ENCODE measurements around the gene IGF2BP2.
"Not testable (repeated sequence)": the region's sequence is repeated elsewhere in the genome, so short reads cannot be mapped to it uniquely, and the experiment has no call there.

IGF2BP2 gene

DNA sequence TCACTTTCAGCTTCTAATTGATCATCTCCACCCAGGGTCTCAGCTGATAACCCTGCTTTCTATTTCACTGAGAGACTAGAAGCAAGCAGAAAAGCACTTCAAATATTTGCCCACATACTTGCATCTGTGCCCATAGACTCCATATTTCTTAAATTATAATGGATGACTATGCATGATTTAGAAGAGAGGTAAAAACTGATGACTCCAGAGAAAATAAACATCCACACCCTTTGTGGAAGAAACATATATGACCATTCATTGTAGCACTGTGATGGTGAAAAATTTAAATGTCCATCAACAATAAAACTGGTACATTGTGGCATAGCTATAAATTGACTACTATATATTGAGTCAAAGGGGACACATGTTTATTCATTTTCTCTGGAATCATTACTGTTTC, 7.1 kb upstream of the IGF2BP2 start:
- no peak for DNase-seq

DNA sequence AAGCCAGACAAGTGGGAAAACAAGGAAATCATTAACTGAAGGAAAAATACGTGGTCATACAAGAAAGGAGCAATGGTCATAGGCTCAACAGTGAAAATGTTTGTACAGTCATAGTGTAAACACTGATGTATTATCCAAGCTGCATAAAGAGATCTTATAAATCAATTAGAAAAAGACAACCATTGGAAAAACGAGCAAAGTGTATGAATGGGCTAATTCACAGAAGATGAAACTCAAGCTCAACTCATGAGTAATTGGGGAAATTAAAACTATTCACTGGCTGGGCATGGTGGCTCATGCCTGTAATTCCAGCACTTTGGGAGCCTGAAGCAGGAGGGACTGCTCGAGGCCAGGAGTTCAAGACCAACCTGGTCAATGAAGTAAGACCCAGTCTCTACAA, 6.4 kb upstream of the IGF2BP2 start:
- no peak for DNase-seq

GRCh38 chr3:185830018-185830797, 5.4 kb upstream of the IGF2BP2 start:
- DNase-seq: no peak

DNA sequence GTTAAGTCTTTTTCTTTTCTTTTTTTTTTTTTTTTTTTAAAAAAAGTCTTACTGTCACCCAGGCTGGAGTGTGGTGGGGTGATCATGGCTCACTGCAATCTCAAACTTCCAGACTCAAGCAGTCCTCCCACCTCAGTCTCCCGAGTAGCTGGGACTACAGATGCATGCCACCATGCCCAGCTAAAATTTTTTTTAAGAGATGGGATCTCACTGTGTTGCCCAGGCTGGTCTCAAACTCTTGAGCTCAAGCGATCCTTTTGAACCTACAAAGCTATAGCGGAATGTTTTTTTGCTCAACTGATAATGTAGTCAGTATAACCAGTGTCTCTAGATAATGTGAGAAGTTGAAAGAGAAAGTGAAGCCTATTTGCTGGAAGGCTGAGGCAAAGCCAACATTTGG, 3.9 kb upstream of the IGF2BP2 start:
- no peak for DNase-seq

DNA sequence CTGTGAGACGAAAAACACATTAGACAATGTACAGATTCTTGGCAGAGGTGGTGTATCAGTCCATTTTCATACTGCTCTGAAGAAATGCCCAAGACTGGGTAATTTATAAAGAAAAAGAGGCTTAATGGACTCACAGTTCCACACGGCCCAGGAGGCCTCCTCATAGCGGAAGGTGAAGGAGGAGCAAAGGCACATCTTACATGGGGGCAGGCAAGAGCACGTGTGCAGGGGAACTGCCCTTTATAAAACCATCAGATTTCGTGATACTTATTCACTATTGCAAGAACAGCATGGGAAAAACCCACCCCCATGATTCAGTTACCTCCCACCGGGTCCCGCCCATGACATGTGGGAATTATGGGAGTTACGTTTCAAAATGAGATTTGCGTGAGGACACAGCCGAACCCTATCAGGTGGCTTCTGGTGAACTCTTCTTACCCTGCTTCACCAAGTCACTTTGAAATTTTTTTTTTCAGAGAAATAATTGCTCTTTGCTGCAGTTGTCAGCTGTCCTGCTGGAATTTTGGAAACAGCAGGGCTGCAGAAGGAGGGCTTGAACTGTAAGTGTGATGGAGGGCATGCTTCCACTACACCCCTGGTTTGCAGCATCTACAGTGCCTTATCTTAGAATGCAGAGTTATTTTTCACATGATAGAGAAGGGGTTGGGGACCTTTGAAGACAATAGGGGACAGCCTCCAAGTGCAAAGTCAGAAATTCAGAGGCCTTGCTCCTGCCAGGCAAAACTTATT, 2.9 kb upstream of the IGF2BP2 start:
- no peak for DNase-seq

DNA sequence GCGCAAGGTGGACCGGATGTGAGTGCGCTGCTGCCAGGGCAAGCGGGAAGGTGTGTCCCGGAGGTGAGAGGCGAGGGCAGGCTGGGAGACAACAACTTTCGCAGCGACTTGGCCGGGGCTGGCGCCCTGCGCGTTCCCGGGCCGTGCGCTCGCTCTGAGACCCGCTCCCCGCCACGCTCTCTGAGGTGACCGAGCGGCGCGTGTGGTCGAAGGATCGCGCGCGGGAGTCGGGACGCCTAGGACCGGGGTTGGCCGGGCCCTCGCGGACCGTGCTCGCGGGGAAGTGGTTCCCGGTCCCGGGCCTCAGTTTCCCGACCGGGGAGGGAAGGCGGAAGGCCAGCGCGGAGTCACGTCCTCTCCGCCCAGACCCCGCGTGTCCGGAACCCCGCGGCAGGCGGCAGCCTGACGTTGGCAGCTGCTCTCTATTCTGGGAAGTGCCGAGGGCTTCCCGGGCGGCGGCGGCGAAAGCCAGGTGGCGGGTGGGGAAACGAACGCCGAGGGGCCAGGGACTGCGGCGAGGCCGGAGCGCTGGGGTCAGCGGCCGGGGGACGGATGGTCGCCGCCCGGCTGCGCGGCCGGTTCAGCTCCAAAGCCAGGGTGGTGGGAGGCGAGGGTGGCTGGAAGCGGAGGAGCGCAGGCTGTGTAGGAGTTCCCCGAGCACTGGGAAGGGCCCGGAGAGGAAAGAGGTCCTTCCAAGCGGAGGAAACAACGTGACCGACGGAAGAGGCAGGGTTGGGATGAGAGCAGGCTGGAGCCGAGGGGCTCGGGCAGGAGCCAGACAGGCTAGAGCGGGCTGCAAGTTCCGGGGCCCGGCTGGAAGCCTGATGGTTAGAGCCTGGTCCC, 1.0 kb upstream of the IGF2BP2 start:
- no peak for DNase-seq

GRCh38 chr3:185824051-185825005, 514 bp downstream of the IGF2BP2 start:
- no peak for DNase-seq

- DNase-seq: no peak
These were observed 1.5 kb downstream of the IGF2BP2 start for GRCh38 chr3:185823078-185824044.

DNA sequence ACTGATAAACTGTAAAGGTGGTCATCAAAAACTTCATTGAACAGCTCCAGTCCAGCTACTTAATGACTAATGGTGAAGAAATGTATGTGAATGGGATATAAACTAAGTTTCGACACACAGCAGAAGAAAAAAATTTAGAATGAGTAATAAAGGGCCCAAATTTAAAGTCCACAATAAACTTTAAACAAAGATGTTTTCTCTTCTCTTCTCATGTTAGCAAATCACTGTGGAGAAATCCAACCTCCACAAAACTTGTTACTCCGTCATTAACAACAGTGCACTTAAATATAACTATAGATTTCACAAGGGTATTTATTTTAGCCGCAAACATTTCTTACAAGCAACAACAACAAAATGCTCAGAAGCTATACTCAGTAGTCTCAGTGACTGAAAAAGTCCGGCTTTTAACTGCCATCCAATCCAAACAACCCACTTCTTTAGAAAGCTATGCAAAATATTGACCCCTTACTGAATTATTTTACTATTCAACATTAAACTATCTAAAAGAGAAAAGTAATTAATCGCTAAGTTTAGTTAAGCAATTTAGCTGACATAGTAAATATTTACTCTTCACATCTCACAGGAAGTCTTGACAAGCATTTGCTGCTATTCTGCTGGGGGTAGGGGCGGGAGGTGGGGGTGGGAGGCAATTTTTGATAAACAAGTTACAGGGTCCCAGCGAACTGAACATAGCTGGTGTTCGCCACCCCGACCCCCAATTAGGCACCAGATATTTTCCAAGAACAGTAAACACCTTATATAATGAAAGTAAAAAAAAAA, 2.4 kb downstream of the IGF2BP2 start:
- no peak for DNase-seq

GRCh38 chr3:185820973-185821758, 3.7 kb downstream of the IGF2BP2 start:
- DNase-seq: no peak

GRCh38 chr3:185818267-185818875, 6.5 kb downstream of the IGF2BP2 start:
- DNase-seq: no peak

DNA sequence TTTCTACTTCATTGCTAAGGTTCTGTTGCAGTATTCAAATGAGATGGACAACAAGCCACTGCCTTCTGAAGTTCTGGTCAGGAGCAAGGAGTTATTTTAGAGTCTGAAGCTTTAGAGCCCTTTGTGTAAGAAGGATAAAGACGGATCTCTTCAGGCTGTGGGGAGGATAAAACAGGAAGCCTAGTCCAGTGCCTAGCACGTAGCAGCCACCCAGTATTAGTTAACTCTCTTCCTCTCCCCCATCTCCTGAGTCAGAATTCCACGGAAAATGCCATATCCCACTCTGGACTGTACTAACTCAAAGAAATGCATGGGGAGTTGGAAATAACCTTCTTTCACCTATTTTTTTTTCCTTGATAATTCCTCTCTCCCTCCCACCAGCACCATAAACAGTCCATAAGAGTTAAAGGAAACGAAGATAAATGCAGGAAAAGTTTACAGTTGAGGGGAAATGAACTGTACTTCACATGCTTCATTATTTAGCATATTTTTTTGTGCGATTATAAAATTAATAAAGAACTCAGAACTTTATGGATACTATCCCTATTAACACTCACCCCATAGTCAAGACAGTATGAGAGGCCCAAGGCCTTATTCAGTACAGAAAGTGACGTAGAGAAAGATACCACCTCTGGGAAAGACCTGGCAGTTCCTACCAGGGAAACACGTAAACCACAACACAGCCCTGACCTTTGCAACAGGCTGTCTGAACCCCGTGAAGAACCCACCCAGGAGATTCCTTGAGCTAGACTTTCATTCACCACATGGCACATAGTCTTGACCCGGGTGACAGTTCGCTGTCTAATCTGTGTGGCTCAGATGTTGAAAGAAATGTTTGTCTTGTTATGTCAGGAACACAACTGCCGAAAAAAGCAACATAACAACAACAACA, 9.2 kb downstream of the IGF2BP2 start:
- no peak for DNase-seq

DNA sequence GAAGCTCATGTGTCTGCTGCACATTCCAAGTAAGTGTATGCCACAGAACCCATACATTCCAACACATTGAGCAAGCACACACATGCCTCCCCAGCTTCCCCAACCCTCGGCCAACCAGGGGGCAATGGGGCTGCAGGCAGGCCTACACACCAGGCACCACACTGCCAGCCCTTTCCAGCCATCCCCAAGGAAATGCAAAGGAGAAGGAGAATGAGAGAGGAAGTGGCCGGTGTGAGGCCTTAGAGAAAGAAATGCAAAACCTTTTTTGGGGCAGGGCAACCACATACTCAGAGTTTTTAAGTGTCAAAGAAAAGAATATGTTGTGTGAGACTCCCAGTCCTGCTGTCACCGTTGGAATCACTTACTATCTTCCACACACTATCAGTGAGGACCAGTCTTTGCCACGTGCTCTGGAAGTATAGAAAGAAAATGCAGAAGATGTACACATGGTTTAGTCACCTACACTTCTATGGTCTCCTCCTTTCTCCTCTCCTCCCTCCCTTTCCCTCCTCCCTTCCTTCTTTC, 11.1 kb downstream of the IGF2BP2 start:
- no peak for DNase-seq

DNA sequence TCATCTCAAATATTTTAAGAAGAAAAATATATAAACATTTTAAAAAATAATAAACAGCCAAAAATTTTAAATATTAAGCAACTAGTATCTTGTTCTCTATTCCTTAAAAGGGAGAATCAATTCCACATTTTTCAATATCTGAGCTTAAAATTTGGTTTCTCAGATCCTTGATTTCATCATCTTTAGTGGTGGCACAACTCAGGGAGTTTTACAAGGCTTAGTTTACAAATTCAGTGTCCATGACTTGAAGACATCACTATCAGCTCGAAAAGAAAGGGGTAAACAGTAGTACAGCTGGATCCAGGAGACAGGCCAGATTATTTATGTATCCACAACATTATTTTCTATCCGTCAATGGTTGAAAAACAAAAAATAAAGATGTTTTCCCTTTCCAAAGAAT, 11.6 kb downstream of the IGF2BP2 start:
- DNase-seq: no peak

GRCh38 chr3:185807445-185808068, 17.3 kb downstream of the IGF2BP2 start:
- no peak for DNase-seq

- DNase-seq: not testable (repeated sequence)
These were observed 26.1 kb downstream of the IGF2BP2 start for GRCh38 chr3:185798831-185799110.

All from NCI-H187 (cell line).